Measurements from ENCODE around the gene DUS1L. TPM values are rescaled to one million over a fixed set of nuclear protein-coding genes. Genes with fewer than 3 reads are reported as not detected.

The DUS1L gene
- total and polyA plus RNA-seq, 2 experiments from 2014 or later, result 66.0 to 122 TPM

DNA sequence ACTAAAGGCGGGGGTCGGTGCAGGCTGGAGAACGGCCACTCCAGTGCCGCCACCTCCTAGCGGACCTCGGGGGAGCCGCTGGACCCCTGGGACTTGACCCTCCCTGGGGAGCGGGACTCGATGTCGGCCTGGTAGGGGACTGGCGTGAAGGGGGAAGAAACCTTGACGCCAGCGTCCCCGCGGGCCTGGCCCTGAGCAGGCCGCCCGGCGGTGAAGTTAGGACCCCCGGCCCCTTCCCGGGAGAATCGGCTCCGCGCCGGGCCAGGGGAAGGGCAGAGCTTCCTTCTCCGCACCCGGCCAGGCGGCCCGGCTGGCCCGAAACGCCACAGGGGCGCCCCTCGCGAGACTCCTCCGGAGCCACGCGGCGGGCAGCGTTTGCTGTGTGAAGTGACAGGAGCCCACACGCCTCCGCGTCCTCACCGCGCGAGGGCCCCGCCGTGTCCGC lies 389 bp downstream of the DUS1L start:
- peak overlapping the region; percentile 88 for H3K4me2 ChIP-seq
- H3K36me3 ChIP-seq (ENCODE audit: insufficient read depth), result no peaks in the 10 kb centered on the region
- 0 out of 2 replicates have a peak, but pooled peaks cover 4% of the 10 kb centered on the region for H3F3A ChIP-seq (replicated peaks; ENCODE audit: low read depth)
- no peaks in the 10 kb centered on the region for H3K4me1 ChIP-seq (ENCODE audit: insufficient read depth)
- H3K79me2 ChIP-seq (replicated peaks; ENCODE audit: insufficient read depth), result no peaks in the 10 kb centered on the region
- no peaks in the 10 kb centered on the region for H4K20me1 ChIP-seq (replicated peaks; ENCODE audit: insufficient read depth)
- Mint-ChIP-seq H3K4me3 (peak overlapping the region; percentile 72), H3K36me3 (ENCODE audit: low read depth) (peaks cover 2% of the 10 kb centered on the region), H3K27me3 (ENCODE audit: insufficient read depth, low read depth, poor library complexity) (peaks cover 4% of the 10 kb centered on the region), H3K27ac (no peak overlapping the region), H3K9me3 (no peaks in the 10 kb centered on the region), H3K4me1 (peaks cover 4% of the 10 kb centered on the region; the same call in 2 of the 3 replicates)
- no peaks in the 10 kb centered on the region for H3K9me2 ChIP-seq (ENCODE audit: insufficient read depth)
- no peak overlapping the region for H3K27ac ChIP-seq (ENCODE audit: low read depth)
- TF ChIP-seq EZH2phosphoT487 (IDR thresholded peaks at IDR 0.05; ENCODE audit: unreplicated experiment), result no peak
- TF ChIP-seq NANOG (IDR thresholded peaks at IDR 0.05; ENCODE audit: borderline replicate concordance), result no peak
- no peak for TF ChIP-seq CREB1 (CRISPR knock-in tag; IDR thresholded peaks at IDR 0.05; ENCODE audit: low read depth)
- no peak for TF ChIP-seq POLR2AphosphoS5 (IDR thresholded peaks at IDR 0.05; ENCODE audit: low read depth)
- TF ChIP-seq, protein P1, sequence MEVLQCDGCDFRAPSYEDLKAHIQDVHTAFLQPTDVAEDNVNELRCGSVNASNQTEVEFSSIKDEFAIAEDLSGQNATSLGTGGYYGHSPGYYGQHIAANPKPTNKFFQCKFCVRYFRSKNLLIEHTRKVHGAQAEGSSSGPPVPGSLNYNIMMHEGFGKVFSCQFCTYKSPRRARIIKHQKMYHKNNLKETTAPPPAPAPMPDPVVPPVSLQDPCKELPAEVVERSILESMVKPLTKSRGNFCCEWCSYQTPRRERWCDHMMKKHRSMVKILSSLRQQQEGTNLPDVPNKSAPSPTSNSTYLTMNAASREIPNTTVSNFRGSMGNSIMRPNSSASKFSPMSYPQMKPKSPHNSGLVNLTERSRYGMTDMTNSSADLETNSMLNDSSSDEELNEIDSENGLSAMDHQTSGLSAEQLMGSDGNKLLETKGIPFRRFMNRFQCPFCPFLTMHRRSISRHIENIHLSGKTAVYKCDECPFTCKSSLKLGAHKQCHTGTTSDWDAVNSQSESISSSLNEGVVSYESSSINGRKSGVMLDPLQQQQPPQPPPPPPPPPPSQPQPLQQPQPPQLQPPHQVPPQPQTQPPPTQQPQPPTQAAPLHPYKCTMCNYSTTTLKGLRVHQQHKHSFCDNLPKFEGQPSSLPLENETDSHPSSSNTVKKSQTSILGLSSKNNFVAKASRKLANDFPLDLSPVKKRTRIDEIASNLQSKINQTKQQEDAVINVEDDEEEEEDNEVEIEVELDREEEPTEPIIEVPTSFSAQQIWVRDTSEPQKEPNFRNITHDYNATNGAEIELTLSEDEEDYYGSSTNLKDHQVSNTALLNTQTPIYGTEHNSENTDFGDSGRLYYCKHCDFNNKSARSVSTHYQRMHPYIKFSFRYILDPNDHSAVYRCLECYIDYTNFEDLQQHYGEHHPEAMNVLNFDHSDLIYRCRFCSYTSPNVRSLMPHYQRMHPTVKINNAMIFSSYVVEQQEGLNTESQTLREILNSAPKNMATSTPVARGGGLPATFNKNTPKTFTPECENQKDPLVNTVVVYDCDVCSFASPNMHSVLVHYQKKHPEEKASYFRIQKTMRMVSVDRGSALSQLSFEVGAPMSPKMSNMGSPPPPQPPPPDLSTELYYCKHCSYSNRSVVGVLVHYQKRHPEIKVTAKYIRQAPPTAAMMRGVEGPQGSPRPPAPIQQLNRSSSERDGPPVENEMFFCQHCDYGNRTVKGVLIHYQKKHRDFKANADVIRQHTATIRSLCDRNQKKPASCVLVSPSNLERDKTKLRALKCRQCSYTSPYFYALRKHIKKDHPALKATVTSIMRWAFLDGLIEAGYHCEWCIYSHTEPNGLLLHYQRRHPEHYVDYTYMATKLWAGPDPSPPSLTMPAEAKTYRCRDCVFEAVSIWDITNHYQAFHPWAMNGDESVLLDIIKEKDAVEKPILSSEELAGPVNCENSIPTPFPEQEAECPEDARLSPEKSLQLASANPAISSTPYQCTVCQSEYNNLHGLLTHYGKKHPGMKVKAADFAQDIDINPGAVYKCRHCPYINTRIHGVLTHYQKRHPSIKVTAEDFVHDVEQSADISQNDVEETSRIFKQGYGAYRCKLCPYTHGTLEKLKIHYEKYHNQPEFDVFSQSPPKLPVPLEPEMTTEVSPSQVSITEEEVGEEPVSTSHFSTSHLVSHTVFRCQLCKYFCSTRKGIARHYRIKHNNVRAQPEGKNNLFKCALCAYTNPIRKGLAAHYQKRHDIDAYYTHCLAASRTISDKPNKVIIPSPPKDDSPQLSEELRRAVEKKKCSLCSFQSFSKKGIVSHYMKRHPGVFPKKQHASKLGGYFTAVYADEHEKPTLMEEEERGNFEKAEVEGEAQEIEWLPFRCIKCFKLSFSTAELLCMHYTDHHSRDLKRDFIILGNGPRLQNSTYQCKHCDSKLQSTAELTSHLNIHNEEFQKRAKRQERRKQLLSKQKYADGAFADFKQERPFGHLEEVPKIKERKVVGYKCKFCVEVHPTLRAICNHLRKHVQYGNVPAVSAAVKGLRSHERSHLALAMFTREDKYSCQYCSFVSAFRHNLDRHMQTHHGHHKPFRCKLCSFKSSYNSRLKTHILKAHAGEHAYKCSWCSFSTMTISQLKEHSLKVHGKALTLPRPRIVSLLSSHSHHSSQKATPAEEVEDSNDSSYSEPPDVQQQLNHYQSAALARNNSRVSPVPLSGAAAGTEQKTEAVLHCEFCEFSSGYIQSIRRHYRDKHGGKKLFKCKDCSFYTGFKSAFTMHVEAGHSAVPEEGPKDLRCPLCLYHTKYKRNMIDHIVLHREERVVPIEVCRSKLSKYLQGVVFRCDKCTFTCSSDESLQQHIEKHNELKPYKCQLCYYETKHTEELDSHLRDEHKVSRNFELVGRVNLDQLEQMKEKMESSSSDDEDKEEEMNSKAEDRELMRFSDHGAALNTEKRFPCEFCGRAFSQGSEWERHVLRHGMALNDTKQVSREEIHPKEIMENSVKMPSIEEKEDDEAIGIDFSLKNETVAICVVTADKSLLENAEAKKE (CRISPR knock-in tag; IDR thresholded peaks at IDR 0.05), result no peak
- TF ChIP-seq JUNB (IDR thresholded peaks at IDR 0.05; ENCODE audit: unreplicated experiment), result no peak
- TF ChIP-seq, protein P2, sequence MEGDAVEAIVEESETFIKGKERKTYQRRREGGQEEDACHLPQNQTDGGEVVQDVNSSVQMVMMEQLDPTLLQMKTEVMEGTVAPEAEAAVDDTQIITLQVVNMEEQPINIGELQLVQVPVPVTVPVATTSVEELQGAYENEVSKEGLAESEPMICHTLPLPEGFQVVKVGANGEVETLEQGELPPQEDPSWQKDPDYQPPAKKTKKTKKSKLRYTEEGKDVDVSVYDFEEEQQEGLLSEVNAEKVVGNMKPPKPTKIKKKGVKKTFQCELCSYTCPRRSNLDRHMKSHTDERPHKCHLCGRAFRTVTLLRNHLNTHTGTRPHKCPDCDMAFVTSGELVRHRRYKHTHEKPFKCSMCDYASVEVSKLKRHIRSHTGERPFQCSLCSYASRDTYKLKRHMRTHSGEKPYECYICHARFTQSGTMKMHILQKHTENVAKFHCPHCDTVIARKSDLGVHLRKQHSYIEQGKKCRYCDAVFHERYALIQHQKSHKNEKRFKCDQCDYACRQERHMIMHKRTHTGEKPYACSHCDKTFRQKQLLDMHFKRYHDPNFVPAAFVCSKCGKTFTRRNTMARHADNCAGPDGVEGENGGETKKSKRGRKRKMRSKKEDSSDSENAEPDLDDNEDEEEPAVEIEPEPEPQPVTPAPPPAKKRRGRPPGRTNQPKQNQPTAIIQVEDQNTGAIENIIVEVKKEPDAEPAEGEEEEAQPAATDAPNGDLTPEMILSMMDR (conservative IDR thresholded peaks at IDR 0.05; ENCODE audit: low read depth in 2 of 2), result no peak
- TF ChIP-seq, protein P3, sequence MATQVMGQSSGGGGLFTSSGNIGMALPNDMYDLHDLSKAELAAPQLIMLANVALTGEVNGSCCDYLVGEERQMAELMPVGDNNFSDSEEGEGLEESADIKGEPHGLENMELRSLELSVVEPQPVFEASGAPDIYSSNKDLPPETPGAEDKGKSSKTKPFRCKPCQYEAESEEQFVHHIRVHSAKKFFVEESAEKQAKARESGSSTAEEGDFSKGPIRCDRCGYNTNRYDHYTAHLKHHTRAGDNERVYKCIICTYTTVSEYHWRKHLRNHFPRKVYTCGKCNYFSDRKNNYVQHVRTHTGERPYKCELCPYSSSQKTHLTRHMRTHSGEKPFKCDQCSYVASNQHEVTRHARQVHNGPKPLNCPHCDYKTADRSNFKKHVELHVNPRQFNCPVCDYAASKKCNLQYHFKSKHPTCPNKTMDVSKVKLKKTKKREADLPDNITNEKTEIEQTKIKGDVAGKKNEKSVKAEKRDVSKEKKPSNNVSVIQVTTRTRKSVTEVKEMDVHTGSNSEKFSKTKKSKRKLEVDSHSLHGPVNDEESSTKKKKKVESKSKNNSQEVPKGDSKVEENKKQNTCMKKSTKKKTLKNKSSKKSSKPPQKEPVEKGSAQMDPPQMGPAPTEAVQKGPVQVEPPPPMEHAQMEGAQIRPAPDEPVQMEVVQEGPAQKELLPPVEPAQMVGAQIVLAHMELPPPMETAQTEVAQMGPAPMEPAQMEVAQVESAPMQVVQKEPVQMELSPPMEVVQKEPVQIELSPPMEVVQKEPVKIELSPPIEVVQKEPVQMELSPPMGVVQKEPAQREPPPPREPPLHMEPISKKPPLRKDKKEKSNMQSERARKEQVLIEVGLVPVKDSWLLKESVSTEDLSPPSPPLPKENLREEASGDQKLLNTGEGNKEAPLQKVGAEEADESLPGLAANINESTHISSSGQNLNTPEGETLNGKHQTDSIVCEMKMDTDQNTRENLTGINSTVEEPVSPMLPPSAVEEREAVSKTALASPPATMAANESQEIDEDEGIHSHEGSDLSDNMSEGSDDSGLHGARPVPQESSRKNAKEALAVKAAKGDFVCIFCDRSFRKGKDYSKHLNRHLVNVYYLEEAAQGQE (IDR thresholded peaks at IDR 0.05; ENCODE audit: unreplicated experiment), result no peak
- TF ChIP-seq, protein P4, sequence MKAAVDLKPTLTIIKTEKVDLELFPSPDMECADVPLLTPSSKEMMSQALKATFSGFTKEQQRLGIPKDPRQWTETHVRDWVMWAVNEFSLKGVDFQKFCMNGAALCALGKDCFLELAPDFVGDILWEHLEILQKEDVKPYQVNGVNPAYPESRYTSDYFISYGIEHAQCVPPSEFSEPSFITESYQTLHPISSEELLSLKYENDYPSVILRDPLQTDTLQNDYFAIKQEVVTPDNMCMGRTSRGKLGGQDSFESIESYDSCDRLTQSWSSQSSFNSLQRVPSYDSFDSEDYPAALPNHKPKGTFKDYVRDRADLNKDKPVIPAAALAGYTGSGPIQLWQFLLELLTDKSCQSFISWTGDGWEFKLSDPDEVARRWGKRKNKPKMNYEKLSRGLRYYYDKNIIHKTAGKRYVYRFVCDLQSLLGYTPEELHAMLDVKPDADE (IDR thresholded peaks at IDR 0.05), result no peak
- TF ChIP-seq ZNF114 (CRISPR knock-in tag; IDR thresholded peaks at IDR 0.05), result no peak
- H3K4me3 ChIP-seq, result peak overlapping the region; percentile 77
- DNase-seq (ENCODE audit: low spot score) (peak; percentile 20), ATAC-seq (peak; percentile 6)
- no peak overlapping the region for H2AFZ ChIP-seq
- H3K27me3 ChIP-seq (ENCODE audit: insufficient read depth), result no peaks in the 10 kb centered on the region

Measured in GM23338 (cell line).